Ishikawa (cell line): Measurements from ENCODE around the gene STOML1.

Experiments
- CEBPB ChIP-seq: IDR thresholded peaks from 2 replicates; pipeline ENCODE4 v1.6.1; 2012
- CREB1 ChIP-seq: IDR thresholded peaks from 2 replicates; pipeline ENCODE4 v1.6.1; 2012; ENCODE audit warnings: low read depth
- EGR1 ChIP-seq: IDR thresholded peaks from 2 replicates; pipeline ENCODE4 v1.6.1; 2012
- EP300 ChIP-seq: IDR thresholded peaks from 2 replicates; pipeline ENCODE4 v1.6.1; 2012; ENCODE audit warnings: borderline replicate concordance
- FOXM1 ChIP-seq: IDR thresholded peaks from 2 replicates; pipeline ENCODE4 v1.6.1; 2012; ENCODE audit warnings: low read depth, borderline replicate concordance
- NFIC ChIP-seq: IDR thresholded peaks from 2 replicates; pipeline ENCODE4 v1.6.1; 2012
- RAD21 ChIP-seq: IDR thresholded peaks from 2 replicates; pipeline ENCODE4 v1.6.1; 2012; ENCODE audit warnings: low read depth
- TAF1 ChIP-seq: IDR thresholded peaks from 2 replicates; pipeline ENCODE4 v1.6.1; 2012; ENCODE audit warnings: low read depth, mild to moderate bottlenecking
- TCF12 ChIP-seq: IDR thresholded peaks from 2 replicates; pipeline ENCODE4 v1.6.1; 2012; ENCODE audit warnings: low read depth
- TEAD4 ChIP-seq: IDR thresholded peaks from 2 replicates; pipeline ENCODE4 v1.6.1; 2012
- YY1 ChIP-seq: IDR thresholded peaks from 2 replicates; pipeline ENCODE4 v1.6.1; 2012; ENCODE audit warnings: low read depth
- ZBTB7A ChIP-seq: IDR thresholded peaks from 2 replicates; pipeline ENCODE4 v1.6.1; 2012; ENCODE audit warnings: low read depth
- TF ChIP-seq, protein P1 (sequence below): IDR thresholded peaks from 2 replicates; pipeline ENCODE4 v1.6.1; 2012; ENCODE audit warnings: low read depth, mild to moderate bottlenecking
- TF ChIP-seq, protein P2 (sequence below): IDR thresholded peaks from 2 replicates; pipeline ENCODE4 v1.6.1; 2012
- TF ChIP-seq, protein P3 (sequence below): IDR thresholded peaks from 2 replicates; pipeline ENCODE4 v1.6.1; 2012

Gene STOML1, protein sequence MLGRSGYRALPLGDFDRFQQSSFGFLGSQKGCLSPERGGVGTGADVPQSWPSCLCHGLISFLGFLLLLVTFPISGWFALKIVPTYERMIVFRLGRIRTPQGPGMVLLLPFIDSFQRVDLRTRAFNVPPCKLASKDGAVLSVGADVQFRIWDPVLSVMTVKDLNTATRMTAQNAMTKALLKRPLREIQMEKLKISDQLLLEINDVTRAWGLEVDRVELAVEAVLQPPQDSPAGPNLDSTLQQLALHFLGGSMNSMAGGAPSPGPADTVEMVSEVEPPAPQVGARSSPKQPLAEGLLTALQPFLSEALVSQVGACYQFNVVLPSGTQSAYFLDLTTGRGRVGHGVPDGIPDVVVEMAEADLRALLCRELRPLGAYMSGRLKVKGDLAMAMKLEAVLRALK

DNA sequence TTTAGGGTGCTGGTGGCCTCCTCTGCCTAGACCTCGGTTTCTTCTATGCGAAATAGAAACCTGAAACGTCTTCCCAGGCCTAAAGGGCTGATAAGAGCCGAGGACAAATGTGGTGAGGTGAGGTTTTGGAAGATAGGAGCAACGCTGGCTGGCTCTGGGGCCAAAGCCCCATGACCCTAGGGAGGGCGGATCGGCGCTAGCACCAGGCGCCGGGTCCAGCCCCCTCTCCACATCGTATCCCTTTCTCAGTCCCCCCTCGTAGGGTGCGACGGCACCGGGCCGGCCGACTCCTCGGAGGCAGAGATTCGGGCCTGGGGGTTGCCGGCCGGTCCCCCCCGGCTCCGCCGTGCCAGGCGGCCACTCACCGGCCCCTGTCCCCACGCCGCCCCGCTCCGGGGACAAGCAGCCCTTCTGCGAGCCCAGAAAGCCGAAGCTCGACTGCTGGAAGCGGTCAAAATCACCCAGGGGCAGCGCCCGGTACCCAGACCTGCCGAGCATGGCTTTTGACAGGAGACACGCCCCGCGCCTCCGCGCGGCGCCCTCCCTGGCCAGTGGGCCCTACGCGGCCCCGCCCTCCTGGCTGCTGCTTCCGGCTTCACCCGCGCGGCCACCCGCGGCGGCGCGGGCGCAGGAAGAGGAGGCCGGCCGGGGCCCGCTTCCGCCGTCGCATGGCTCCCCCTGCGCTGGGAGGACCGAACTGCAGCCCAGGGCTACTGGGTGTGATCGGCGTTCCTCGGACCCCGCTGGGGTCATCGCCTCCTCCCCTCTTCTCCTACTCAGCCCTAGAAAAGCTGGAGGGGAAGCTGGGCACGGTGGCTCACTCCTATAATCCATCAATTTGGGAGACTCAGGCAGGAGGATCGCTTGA lies at the start of gene STOML1:
Gene STOML1, minus strand, starts transcription at position 570 of the 868 bp plus-strand sequence. Its CDS starts 72 bp downstream, at position 498.
- TF ChIP-seq EP300: peak; percentile 13; the same call in 1 of the 2 replicates
- TF ChIP-seq TCF12: peak; percentile 64; the same call in 1 of the 2 replicates
- peak; percentile 21; the same call in 1 of the 2 replicates for TF ChIP-seq RAD21
- no peak for TF ChIP-seq FOXM1
- no peak for TF ChIP-seq CEBPB
- TF ChIP-seq, protein P1, sequence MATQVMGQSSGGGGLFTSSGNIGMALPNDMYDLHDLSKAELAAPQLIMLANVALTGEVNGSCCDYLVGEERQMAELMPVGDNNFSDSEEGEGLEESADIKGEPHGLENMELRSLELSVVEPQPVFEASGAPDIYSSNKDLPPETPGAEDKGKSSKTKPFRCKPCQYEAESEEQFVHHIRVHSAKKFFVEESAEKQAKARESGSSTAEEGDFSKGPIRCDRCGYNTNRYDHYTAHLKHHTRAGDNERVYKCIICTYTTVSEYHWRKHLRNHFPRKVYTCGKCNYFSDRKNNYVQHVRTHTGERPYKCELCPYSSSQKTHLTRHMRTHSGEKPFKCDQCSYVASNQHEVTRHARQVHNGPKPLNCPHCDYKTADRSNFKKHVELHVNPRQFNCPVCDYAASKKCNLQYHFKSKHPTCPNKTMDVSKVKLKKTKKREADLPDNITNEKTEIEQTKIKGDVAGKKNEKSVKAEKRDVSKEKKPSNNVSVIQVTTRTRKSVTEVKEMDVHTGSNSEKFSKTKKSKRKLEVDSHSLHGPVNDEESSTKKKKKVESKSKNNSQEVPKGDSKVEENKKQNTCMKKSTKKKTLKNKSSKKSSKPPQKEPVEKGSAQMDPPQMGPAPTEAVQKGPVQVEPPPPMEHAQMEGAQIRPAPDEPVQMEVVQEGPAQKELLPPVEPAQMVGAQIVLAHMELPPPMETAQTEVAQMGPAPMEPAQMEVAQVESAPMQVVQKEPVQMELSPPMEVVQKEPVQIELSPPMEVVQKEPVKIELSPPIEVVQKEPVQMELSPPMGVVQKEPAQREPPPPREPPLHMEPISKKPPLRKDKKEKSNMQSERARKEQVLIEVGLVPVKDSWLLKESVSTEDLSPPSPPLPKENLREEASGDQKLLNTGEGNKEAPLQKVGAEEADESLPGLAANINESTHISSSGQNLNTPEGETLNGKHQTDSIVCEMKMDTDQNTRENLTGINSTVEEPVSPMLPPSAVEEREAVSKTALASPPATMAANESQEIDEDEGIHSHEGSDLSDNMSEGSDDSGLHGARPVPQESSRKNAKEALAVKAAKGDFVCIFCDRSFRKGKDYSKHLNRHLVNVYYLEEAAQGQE: no peak
- TF ChIP-seq ZBTB7A: no peak
- TF ChIP-seq TAF1: peak; percentile 47; the same call in 1 of the 2 replicates
- TF ChIP-seq EGR1: no peak
- peak; percentile 19; the same call in 1 of the 2 replicates for TF ChIP-seq NFIC
- TF ChIP-seq, protein P2, sequence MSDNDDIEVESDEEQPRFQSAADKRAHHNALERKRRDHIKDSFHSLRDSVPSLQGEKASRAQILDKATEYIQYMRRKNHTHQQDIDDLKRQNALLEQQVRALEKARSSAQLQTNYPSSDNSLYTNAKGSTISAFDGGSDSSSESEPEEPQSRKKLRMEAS: peak; percentile 75
- TF ChIP-seq YY1: no peak
- TF ChIP-seq TEAD4: no peak
- TF ChIP-seq CREB1: no peak
- TF ChIP-seq, protein P3, sequence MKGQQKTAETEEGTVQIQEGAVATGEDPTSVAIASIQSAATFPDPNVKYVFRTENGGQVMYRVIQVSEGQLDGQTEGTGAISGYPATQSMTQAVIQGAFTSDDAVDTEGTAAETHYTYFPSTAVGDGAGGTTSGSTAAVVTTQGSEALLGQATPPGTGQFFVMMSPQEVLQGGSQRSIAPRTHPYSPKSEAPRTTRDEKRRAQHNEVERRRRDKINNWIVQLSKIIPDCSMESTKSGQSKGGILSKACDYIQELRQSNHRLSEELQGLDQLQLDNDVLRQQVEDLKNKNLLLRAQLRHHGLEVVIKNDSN: 0 out of 2 replicates have a peak, but pooled peaks have one; percentile 18

DNA sequence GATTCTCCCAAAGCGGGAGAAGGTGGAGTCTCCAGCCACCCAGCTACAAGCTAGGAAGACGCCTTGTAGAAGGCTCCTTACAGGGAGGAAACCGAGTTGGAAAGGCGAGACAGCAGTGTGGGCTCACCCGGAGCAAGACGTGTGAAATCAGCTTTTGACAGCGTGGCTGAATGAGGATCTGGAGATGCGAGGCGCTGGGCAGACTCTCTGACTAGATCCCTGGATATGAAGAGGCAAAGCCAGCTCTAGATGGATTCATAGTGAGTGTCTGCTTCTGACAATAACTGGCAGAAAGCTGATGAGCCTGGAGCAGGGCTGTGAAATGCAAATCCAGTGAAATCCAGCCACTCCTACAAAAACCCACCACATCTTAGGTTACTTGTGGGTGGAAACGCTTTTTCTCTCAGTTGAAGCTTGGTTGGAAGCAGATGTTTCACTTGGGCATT lies 49.2 kb upstream of the STOML1 start:
- TF ChIP-seq, protein P3: no peak
- no peak for TF ChIP-seq TEAD4

DNA sequence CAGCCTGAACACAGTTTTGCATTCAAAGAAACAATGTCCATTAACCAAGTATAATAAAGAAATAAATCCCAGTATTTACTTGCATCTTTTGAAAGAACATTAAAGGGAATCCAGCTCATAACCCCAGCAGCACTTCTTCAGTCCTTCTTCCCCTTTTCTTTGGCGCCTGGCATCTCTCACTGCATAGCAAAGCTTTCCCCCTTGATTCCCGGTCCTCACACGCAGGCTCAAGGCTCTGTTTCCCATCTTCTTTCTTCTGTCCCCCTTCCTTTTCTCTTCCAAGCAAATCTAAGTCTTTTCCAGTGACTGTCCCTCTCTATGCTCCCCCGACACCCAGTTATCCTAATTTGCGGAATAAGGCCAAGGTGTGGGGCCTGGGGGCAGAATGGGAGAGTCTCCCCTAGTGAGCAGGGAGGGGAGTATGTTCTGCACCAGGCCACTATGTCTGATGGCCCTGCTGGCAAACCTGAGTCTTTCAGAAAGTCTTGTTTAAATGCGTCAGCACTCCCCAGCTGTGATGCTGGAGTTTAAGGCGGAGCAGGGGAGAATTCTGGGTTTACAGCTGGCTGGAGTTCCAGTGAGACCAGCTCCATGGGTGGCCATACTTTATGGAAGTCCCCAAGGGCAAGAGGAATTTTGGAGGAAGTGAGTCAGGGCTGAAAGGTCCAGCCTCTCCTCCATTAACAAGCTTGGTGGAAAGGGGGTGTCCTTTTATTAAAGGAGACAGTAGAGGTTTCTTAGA lies 48.2 kb upstream of the STOML1 start:
- TF ChIP-seq, protein P1: no peak
- TF ChIP-seq TCF12 (peak; percentile 61; the same call in 1 of the 2 replicates), TEAD4 (peak; percentile 48), CREB1 (no peak), EGR1 (no peak), TAF1 (no peak), YY1 (no peak), NFIC (no peak), EP300 (no peak; the same call in 1 of the 2 replicates)
- TF ChIP-seq, protein P3: no peak

DNA sequence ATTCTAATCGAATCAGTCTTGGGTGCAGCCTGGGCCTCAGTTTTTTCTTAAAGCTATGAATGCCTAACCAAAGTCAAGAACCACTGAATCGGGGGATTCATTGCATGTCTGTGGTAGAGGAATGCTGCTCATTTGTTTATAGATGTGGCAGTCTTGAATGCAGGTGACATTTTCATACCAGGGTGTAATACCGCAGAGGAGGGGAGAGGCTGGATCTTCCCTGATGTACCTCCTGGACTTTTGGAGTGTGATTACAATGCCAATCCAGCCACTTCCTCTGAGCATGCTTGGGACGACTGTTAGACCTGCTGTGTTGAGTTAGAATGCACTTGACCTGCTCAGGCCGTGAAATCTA lies 47.5 kb upstream of the STOML1 start:
- TF ChIP-seq CREB1 (no peak), NFIC (no peak), EGR1 (no peak), CEBPB (no peak), FOXM1 (no peak), YY1 (no peak), TEAD4 (no peak), RAD21 (no peak), TAF1 (no peak)
- TF ChIP-seq, protein P1: no peak
- TF ChIP-seq, protein P2: no peak
